ENCODE results near the gene ELFN2.
"Not testable (repeated sequence)": the region's sequence is repeated elsewhere in the genome, so short reads cannot be mapped to it uniquely, and the experiment has no call there.

ELFN2 gene

GRCh38 chr22:37427135-37427710, at the start of gene ELFN2:
TSS of gene ELFN2 (minus strand) at chr22:37427479. CDS start at chr22:37375534, 51,945 bp downstream.
- peaks cover 4% of the 10 kb centered on the region for H3K4me1 Mint-ChIP-seq
- H3K27me3 Mint-ChIP-seq = peaks cover 52% of the 10 kb centered on the region
- peaks cover 5% of the 10 kb centered on the region for H3K36me3 Mint-ChIP-seq
- no peak for ATAC-seq (ENCODE audit: low read depth)
- H3K4me3 Mint-ChIP-seq = peak within 1 kb of the TSS; percentile 74
- no peak within 1 kb of the TSS for H3K27ac Mint-ChIP-seq
- no peak for DNase-seq (ENCODE audit: low spot score in 2 of 2)
- no peaks in the 10 kb centered on the region for H3K9me3 Mint-ChIP-seq

GRCh38 chr22:37476389-37477329, 49.4 kb upstream of the ELFN2 start:
- ATAC-seq (ENCODE audit: low read depth) (no peak), DNase-seq (ENCODE audit: low spot score in 2 of 2) (no peak)
- no peaks in the 10 kb centered on the region for H3K27me3 Mint-ChIP-seq
- peak overlapping the region; percentile 35 for H3K27ac Mint-ChIP-seq
- peaks cover 18% of the 10 kb centered on the region for H3K36me3 Mint-ChIP-seq
- peaks cover 7% of the 10 kb centered on the region for H3K4me1 Mint-ChIP-seq
- no peaks in the 10 kb centered on the region for H3K9me3 Mint-ChIP-seq
- H3K4me3 Mint-ChIP-seq = no peak overlapping the region

- H3K27ac Mint-ChIP-seq = no peak overlapping the region
- H3K9me3 Mint-ChIP-seq = no peaks in the 10 kb centered on the region
- no peak for DNase-seq (ENCODE audit: low spot score in 2 of 2)
- peaks cover 2% of the 10 kb centered on the region for H3K4me1 Mint-ChIP-seq
- H3K4me3 Mint-ChIP-seq = no peak overlapping the region
- H3K36me3 Mint-ChIP-seq = peaks cover 25% of the 10 kb centered on the region
- no peaks in the 10 kb centered on the region for H3K27me3 Mint-ChIP-seq
- no peak for ATAC-seq (ENCODE audit: low read depth)
These were observed 47.3 kb upstream of the ELFN2 start for GRCh38 chr22:37474447-37475090.

- no peak overlapping the region for H3K4me3 Mint-ChIP-seq
- H3K36me3 Mint-ChIP-seq = peaks cover 26% of the 10 kb centered on the region
- H3K9me3 Mint-ChIP-seq = no peaks in the 10 kb centered on the region
- H3K27ac Mint-ChIP-seq = no peak overlapping the region
- no peak for DNase-seq (ENCODE audit: low spot score in 2 of 2)
- no peak for ATAC-seq (ENCODE audit: low read depth)
- no peaks in the 10 kb centered on the region for H3K27me3 Mint-ChIP-seq
- H3K4me1 Mint-ChIP-seq = peaks cover 5% of the 10 kb centered on the region
These were observed 46.2 kb upstream of the ELFN2 start for GRCh38 chr22:37473437-37473946.

GRCh38 chr22:37472418-37473006, 45.2 kb upstream of the ELFN2 start:
- no peaks in the 10 kb centered on the region for H3K27me3 Mint-ChIP-seq
- H3K9me3 Mint-ChIP-seq = no peaks in the 10 kb centered on the region
- H3K4me1 Mint-ChIP-seq = peaks cover 5% of the 10 kb centered on the region
- ATAC-seq (ENCODE audit: low read depth) (peak; percentile 51), DNase-seq (ENCODE audit: low spot score in 2 of 2) (peak in 1 of 2 donors; percentile 36)
- H3K4me3 Mint-ChIP-seq = no peak overlapping the region
- H3K36me3 Mint-ChIP-seq = peaks cover 26% of the 10 kb centered on the region
- H3K27ac Mint-ChIP-seq = no peak overlapping the region

- Mint-ChIP-seq H3K36me3 (peaks cover 23% of the 10 kb centered on the region), H3K4me3 (no peak overlapping the region), H3K4me1 (peaks cover 5% of the 10 kb centered on the region), H3K27me3 (no peaks in the 10 kb centered on the region), H3K9me3 (no peaks in the 10 kb centered on the region), H3K27ac (no peak overlapping the region)
- ATAC-seq (ENCODE audit: low read depth) (no peak), DNase-seq (ENCODE audit: low spot score in 2 of 2) (no peak)
These were observed 44.6 kb upstream of the ELFN2 start for GRCh38 chr22:37471727-37472417.

GRCh38 chr22:37470087-37470445, 42.8 kb upstream of the ELFN2 start:
- DNase-seq (ENCODE audit: low spot score in 2 of 2) (no peak), ATAC-seq (ENCODE audit: low read depth) (no peak)
- H3K27ac Mint-ChIP-seq = no peak overlapping the region
- peaks cover 11% of the 10 kb centered on the region for H3K4me1 Mint-ChIP-seq
- no peaks in the 10 kb centered on the region for H3K27me3 Mint-ChIP-seq
- no peaks in the 10 kb centered on the region for H3K9me3 Mint-ChIP-seq
- H3K4me3 Mint-ChIP-seq = no peak overlapping the region
- H3K36me3 Mint-ChIP-seq = peaks cover 29% of the 10 kb centered on the region

- peaks cover 25% of the 10 kb centered on the region for H3K36me3 Mint-ChIP-seq
- no peak overlapping the region for H3K27ac Mint-ChIP-seq
- peaks cover 13% of the 10 kb centered on the region for H3K4me1 Mint-ChIP-seq
- DNase-seq (ENCODE audit: low spot score in 2 of 2) (no peak), ATAC-seq (ENCODE audit: low read depth) (no peak)
- no peaks in the 10 kb centered on the region for H3K9me3 Mint-ChIP-seq
- no peaks in the 10 kb centered on the region for H3K27me3 Mint-ChIP-seq
- no peak overlapping the region for H3K4me3 Mint-ChIP-seq
These were observed 42.3 kb upstream of the ELFN2 start for GRCh38 chr22:37469416-37470086.

- not testable (repeated sequence) for ATAC-seq (ENCODE audit: low read depth); H3K9me3 Mint-ChIP-seq; H3K4me3 Mint-ChIP-seq; H3K27me3 Mint-ChIP-seq; DNase-seq (ENCODE audit: low spot score in 2 of 2); H3K27ac Mint-ChIP-seq
- Mint-ChIP-seq H3K36me3 (peaks cover 23% of the 10 kb centered on the region), H3K4me1 (peaks cover 20% of the 10 kb centered on the region)
These were observed 41.0 kb upstream of the ELFN2 start for GRCh38 chr22:37468201-37468695.

- DNase-seq (ENCODE audit: low spot score in 2 of 2) (no peak), ATAC-seq (ENCODE audit: low read depth) (no peak)
- H3K36me3 Mint-ChIP-seq = peaks cover 23% of the 10 kb centered on the region
- no peaks in the 10 kb centered on the region for H3K27me3 Mint-ChIP-seq
- no peaks in the 10 kb centered on the region for H3K9me3 Mint-ChIP-seq
- peaks cover 20% of the 10 kb centered on the region for H3K4me1 Mint-ChIP-seq
- H3K27ac Mint-ChIP-seq = no peak overlapping the region
- no peak overlapping the region for H3K4me3 Mint-ChIP-seq
These were observed 40.2 kb upstream of the ELFN2 start for GRCh38 chr22:37467391-37467955.

- Mint-ChIP-seq H3K27me3 (no peaks in the 10 kb centered on the region), H3K27ac (no peak overlapping the region), H3K9me3 (no peaks in the 10 kb centered on the region), H3K36me3 (peaks cover 23% of the 10 kb centered on the region), H3K4me1 (peaks cover 18% of the 10 kb centered on the region), H3K4me3 (no peak overlapping the region)
- DNase-seq (ENCODE audit: low spot score in 2 of 2) (no peak), ATAC-seq (ENCODE audit: low read depth) (no peak)
These were observed 36.9 kb upstream of the ELFN2 start for GRCh38 chr22:37464181-37464580.

GRCh38 chr22:37462983-37463382, 35.7 kb upstream of the ELFN2 start:
- DNase-seq (ENCODE audit: low spot score in 2 of 2) (no peak), ATAC-seq (ENCODE audit: low read depth) (no peak)
- no peak overlapping the region for H3K27ac Mint-ChIP-seq
- peaks cover 15% of the 10 kb centered on the region for H3K4me1 Mint-ChIP-seq
- no peaks in the 10 kb centered on the region for H3K27me3 Mint-ChIP-seq
- H3K4me3 Mint-ChIP-seq = no peak overlapping the region
- H3K36me3 Mint-ChIP-seq = peaks cover 19% of the 10 kb centered on the region
- H3K9me3 Mint-ChIP-seq = no peaks in the 10 kb centered on the region

- Mint-ChIP-seq H3K9me3 (no peaks in the 10 kb centered on the region), H3K27me3 (no peaks in the 10 kb centered on the region), H3K36me3 (peaks cover 19% of the 10 kb centered on the region), H3K4me3 (no peak overlapping the region), H3K4me1 (peaks cover 15% of the 10 kb centered on the region), H3K27ac (no peak overlapping the region)
- no peak for DNase-seq (ENCODE audit: low spot score in 2 of 2)
- ATAC-seq (ENCODE audit: low read depth) = no peak
These were observed 35.2 kb upstream of the ELFN2 start for GRCh38 chr22:37462436-37462835.

Data from memory B cell (primary cell).